ENCODE data around the gene TLR8.

GRCh38 chrX:12912791-12913482 lies 6.5 kb downstream of the TLR8 start:
- TF ChIP-seq POLR2A (IDR thresholded peaks at IDR 0.05; ENCODE audit: low read depth, low read length) (no peak), PAX5 (IDR thresholded peaks at IDR 0.05; ENCODE audit: insufficient read depth, low read length, severe bottlenecking) (no peak), POLR2AphosphoS5 (IDR thresholded peaks at IDR 0.05; ENCODE audit: low read depth, low read length) (no peak), TAF1 (IDR thresholded peaks at IDR 0.05; ENCODE audit: low read depth, low read length) (no peak), SPI1 (IDR thresholded peaks at IDR 0.05; ENCODE audit: low read depth, low read length) (no peak)
